Measurements from ENCODE around the gene DOCK4.

GRCh38 chr7:111829221-111829620, 377.0 kb downstream of the DOCK4 start:
- TF ChIP-seq CTCF (conservative IDR thresholded peaks at IDR 0.05; ENCODE audit: low read length) (no peak), EZH2phosphoT487 (IDR thresholded peaks at IDR 0.05; ENCODE audit: borderline replicate concordance) (no peak)
